NCI-H2227 treated with DMSO at 0.1 percent for 48 hours (cell line): ENCODE data around the gene KLF5.
"Not testable (repeated sequence)": the region's sequence is repeated elsewhere in the genome, so short reads cannot be mapped to it uniquely, and the experiment has no call there.

Experiments used
- DNase-seq: peaks from one replicate; lab custom pipeline; 2025; lab: John Stamatoyannopoulos, UW

KLF5 gene

GRCh38 chr13:73058736-73059459 lies at the start of gene KLF5:
Gene KLF5, plus strand, starts transcription at chr13:73059005. Its CDS starts 323 bp downstream, at chr13:73059328.
- peak; percentile 70 for DNase-seq

DNA sequence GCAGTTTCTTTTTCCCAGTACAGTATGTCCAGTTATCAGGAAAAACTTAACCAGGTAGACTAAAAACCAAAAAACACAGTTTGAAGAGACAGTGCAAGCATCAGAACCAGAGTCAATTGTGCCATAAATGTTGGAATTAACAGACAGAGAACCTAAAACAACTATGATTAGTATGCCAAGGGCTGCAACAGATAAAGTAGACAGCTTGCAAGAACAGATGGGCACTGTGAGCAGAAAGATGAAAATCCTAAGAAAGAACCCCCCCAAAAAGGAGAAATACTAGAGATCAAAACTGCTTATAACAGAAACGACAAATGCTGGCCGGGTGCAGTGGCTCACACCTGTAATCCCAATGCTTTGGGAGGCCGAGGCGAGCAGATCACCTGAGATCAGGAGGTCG lies 47.1 kb upstream of the KLF5 start:
- DNase-seq = no peak

DNA sequence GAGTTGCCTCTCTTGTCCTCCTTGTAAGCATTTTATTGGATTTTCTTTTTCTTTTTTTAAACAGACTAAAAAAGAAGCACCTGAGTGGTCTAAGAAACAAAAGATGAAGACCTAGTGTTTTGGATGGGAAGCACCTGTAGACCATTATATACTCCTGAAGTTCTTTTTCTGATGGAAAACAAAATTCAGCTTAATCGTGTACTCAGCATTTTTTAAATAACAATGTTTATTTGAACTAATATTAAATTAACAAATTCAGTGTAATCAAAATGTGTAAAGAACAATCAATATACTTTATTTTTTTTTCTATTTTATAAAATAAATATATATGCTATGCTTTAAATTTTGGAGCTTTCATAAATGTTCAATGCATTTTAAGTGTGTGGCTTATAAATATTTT lies 43.0 kb upstream of the KLF5 start:
- no peak for DNase-seq

- no peak for DNase-seq
These were observed 40.5 kb upstream of the KLF5 start for GRCh38 chr13:73018336-73018735.

GRCh38 chr13:73025217-73026012 lies 33.4 kb upstream of the KLF5 start:
- no peak for DNase-seq

GRCh38 chr13:73034901-73035300 lies 23.9 kb upstream of the KLF5 start:
- no peak for DNase-seq

GRCh38 chr13:73035660-73036059 lies 23.1 kb upstream of the KLF5 start:
- no peak for DNase-seq

GRCh38 chr13:73036566-73036965 lies 22.2 kb upstream of the KLF5 start:
- no peak for DNase-seq

DNA sequence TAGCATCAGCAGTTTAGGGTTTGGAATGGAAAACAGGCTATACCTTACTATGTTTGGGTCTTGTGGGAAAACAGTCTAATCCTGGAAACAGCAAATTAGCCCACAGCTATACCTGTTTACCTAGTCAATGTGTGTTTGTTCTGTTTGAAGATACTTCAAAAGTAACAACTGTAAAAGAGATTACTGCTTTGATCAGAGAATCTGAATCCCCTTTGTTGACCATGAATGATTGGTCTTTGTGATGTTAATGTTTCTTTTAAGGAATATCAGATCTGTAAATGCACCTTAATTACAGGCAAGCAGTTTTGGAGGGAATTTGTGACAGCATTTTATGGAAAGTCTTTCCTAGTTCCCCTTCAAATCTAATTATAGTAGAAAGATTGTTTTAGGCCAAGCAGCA lies 20.7 kb upstream of the KLF5 start:
- no peak for DNase-seq

- no peak for DNase-seq
These were observed 19.4 kb upstream of the KLF5 start for GRCh38 chr13:73039201-73040108.

GRCh38 chr13:73040484-73040883 lies 18.3 kb upstream of the KLF5 start:
- DNase-seq = no peak

DNA sequence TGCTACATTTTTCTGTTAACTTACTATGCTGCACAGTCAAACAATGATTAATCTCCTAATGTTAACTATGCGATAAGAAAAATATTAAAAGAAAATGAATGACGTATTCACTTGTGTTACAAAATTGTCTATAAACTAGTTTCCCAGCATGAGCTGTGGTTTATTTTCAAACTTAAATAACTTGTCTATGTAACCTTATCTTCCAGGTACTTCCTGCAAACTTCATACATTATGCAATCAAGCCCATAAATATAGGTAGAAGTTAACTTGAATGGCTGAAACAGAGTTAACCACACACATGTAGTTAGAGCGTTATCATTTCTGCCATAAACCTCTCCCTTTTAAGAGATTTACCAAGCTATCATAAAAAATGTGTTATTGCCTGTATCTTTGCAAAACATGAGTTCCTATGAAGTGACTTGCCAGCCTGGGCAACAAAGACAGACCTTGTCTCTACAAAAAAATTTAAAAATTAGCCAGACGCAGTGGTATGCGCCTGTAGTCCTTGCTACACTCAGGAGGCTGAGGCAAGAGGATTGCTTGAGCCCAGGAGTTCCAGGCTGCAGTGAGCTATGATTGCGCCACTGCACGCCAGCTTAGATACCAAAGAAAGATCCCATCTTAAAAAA lies 17.7 kb upstream of the KLF5 start:
- no peak for DNase-seq

GRCh38 chr13:73045031-73045430 lies 13.8 kb upstream of the KLF5 start:
- no peak for DNase-seq

- not testable (repeated sequence) for DNase-seq
These were observed 10.2 kb upstream of the KLF5 start for GRCh38 chr13:73048615-73049014.

DNA sequence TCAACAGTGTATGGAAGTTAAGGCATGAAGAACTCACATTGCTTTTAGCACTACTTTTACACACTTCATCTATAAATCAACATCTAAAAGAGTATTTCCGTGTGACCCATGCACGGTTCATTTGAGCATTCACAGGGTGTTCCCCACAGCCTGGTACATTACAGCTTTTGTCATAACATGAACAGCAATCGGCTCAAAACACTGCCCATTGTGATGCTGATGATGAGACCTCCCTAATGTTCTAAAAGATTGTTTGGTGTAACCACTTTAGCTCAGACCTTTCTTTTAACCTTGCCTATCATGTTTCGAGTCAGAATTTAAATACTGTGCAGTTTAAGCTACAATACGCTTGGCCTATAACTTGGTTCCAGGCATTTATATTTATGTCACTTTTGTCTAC lies 4.1 kb upstream of the KLF5 start:
- DNase-seq = no peak

GRCh38 chr13:73055813-73056564 lies 2.8 kb upstream of the KLF5 start:
- no peak for DNase-seq

- DNase-seq = no peak
These were observed 2.2 kb upstream of the KLF5 start for GRCh38 chr13:73056565-73056962.

GRCh38 chr13:73057284-73058063 lies 1.3 kb upstream of the KLF5 start:
- no peak for DNase-seq

- no peak for DNase-seq
These were observed 816 bp upstream of the KLF5 start for GRCh38 chr13:73058064-73058313.

DNA sequence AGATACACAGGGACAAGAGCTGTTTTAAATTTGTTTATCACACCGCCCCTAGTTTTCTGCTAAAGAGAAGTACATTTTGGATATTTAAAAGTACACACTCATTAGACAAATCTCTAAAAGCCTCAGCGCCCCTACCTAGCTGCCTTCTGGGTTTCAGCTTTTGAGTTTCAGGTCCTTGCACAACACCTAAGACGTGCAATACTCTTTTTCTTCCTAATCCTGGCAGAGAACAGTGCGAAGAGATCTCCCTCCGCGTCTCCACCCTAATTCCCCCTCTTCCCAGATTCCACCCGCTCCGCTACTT lies 421 bp upstream of the KLF5 start:
- DNase-seq = no peak
